Cerebellar nuclear complex (tissue), 1 donor: Measurements from ENCODE around the gene JAML.

Source experiments
- DNase-seq, 2 experiments: peaks; one replicate each; lab custom pipeline; 2025; lab: John Stamatoyannopoulos, UW

The JAML gene

DNA sequence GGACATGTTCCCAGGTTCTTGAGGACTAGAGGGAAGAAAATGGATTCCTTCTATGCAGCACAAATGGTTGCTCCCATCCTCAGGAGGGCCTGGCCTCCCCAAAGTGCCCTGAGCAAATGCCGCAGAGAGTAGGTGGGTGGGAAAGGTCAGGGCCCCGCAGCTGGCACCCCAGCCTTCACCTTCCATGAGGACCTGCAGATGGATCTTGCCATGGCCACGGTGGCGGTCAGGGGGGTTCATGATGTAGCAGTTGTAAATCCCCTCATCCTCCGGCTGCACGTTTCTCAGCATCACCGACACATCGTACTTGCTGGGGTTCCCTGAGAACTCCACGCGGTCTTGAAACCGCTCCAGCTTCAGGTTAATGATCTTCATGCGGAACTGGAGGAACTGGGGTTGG lies 56.9 kb downstream of the JAML start:
- no peak for DNase-seq

GRCh38 chr11:118167253-118167652 lies 57.6 kb downstream of the JAML start:
- no peak for DNase-seq

DNA sequence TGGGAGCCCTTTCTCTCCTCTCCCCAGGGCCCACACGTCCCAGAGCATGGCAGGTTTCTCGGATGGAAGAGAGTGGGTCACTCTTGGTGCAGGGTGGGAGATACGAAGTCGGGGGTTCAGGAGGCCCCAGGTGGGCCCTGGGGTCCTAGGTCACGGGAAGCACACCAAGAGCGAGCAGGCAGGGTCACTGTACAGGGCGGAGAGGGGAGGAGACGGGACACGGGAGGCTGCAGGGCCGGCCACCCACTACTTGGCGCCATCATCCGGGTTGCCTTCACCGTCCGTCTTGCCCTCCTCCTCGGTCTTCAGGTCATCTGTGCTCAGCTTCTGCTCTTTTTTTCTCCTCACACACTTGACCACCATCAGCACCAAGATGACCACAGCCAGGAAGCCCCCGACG lies 58.2 kb downstream of the JAML start:
- DNase-seq, result no peak

DNA sequence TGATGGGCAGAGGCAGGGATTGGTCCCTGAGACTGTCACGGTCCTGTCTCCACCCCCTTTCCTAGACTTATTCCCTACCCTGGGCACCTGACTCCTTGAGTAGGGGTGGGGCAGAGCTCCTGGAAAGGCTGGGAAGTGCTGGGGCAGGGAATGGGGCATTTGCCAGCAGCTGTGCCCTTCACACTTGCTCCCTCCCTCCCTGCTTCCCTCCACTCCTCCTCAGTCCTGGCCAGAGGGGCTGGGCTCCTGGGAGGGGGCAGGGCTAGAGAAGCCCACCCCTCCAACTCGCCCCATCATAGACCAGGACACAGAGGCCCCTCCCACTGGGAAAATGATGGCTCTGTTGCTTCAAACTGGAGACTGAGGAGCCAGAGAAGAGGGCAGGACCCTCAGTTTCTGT lies 59.9 kb downstream of the JAML start:
- no peak for DNase-seq

GRCh38 chr11:118163494-118163893 lies 61.3 kb downstream of the JAML start:
- no peak for DNase-seq

- no peak for DNase-seq
These were observed 62.0 kb downstream of the JAML start for GRCh38 chr11:118162846-118163245.

DNA sequence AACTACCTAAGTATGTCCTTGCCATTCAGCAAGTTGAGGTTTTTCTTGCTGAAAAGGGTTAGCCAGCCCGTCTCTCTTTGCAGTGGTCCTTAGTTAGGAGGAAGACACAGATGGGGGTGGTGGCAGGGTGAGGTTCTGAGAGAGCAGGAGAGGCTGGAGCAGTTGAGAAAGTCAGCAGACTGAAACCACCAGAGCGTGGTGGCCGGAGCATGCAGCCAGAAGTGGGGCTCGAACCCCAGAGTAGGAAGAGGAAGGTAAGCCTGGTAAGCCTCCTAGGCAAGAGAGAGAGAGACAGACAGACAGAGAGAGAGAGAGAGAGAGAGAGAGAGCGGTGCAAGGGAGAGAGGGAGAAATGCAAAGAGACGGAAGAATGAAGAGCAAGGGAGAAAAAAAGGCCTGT lies 63.0 kb downstream of the JAML start:
- no peak for DNase-seq

DNA sequence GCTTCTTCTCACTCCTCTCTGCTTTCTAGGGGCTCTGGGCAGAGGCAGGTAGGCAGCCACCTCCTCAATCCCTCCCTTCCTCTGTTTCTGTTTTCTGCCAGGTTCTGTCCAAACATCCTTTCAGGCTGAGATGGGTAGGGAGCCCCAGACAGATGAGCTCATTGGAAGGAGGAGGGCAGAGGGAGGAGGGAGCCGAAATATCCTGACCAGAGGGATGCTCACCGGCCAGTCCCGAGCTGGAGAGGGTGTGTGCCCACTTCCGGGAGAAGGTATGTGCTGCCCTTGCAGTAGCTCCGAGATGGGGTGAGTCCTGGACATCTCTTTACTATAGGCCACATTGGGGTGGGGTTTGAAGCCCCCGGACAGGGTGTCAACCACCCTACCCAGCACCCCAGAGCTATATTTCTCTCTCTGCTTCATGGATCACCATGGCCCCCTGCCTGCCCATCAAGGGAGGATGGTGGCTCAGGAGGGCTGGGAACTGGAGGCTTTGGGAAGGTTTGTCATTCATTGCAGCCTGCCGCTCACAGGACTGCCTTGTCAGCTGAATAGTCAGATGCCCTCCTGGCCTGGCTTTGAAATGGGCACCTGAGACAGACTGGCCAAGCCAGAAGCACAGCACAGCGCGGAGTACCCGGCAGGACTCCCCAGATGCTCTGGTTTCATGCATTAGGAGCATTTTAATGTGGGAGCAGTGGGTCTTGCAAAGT lies 67.5 kb downstream of the JAML start:
- no peak for DNase-seq

GRCh38 chr11:118156531-118157185 lies 68.2 kb downstream of the JAML start:
- DNase-seq, result no peak

DNA sequence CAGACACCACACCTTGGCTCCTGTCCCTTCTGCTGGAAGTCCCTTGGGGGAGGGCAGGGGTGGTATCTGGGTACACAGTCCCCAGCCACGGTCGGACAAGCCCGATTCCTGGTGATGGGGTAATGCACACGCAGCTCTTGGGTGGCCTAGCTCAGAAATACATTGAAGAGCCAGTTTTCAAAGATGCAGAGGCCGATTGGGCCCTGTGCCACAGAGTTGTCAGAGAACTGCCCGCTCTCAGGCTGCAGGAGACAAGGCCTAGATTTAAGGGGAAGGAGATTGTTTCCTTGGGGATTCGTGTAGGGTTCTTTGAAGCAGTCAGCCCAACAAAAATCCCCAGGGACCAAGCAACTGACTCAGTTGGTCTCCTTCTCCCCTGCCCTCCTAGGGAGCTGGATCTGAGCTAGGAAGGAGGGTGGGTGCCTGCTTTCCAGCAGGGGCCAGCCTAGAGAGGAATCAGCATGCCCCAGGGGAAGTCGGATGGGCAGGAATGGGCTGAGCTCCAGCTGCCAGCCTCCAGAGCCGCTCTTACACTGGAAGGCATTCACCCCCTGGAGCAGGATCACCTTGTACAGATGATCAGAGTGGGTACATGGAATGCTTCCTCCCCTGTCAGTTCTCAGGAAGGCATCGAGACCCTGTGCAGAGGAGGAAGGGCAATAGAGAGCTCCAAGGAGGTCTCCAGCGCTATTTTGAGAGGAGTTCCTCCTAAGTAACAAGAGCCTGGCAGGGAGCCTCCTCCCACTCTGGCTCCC lies 68.9 kb downstream of the JAML start:
- no peak for DNase-seq

GRCh38 chr11:118154641-118155040 lies 70.2 kb downstream of the JAML start:
- no peak for DNase-seq

DNA sequence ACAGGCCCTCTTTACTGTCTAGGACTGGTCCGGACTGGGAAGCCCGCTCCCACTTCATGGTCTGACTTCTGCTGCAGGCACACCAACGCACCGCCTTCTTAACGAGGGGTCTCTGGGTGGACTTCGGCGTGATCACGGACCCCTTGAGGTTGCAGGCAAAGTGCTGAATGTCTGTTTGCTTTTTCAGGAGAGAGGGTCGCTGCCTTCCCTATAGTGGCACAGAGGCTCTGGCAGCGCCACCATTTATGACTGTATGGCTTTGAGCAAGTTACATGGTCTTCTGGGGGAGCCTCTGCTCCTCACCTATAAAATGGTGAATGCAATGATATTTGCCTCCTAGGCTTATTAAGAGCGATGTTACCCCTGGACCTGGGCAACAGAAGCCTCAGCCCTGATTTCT lies 70.8 kb downstream of the JAML start:
- DNase-seq, result no peak

GRCh38 chr11:118153516-118153915 lies 71.3 kb downstream of the JAML start:
- DNase-seq, result no peak

DNA sequence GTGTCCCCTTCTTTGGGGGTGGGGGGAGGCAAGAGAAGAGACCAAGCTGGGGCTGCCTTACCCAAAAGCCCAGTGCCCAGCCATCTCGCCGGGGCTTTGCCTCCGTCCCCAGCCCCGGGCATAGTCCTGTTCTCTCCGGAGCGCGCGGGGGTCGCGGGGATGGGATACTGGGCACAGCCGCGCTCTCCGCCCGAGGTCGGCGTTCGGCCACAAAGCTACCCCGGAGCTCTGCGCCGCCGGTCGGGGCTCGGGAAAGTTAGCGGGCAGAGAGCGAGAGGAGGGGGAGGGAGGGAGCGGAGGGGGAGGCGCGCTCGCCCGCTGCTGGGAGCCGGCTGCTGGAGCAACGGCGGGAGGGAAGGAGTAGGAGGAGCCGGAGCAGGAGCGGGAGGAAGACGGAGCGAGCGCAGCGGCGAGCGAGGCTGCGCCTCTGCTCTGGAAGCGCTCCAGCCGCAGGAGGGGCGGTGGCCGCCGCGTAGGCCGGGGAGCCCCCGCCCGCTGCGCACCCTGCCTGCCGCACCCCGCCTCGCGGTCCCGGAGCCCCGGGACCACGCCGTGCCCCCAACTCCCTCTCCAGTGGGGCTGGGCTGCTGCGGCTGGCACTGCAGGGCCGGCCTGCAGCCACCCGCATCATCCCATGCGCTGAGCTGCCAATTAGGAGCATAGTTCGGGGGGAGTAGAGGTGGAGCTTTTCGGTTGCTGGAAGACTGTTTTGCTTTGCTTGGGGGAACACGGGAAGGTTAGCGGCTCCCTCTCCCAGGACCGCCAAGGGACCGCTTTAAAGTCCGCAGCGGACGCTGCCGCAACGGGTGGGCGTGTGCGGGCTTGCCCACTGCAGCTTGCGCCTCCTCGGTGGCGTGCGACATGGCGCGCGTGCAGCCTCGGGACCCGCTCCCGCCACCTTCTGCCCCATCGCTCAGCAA lies 72.0 kb downstream of the JAML start, which contains the start of gene SCN4B:
TSS of gene SCN4B (minus strand) at position 272 of the 920 bp plus-strand sequence. CDS start at position 122, 150 bp downstream.
- DNase-seq, result peak in 1 of 2 experiments; percentile 18

GRCh38 chr11:118152020-118152551 lies 72.7 kb downstream of the JAML start:
- no peak for DNase-seq

- DNase-seq, result peak in 1 of 2 experiments; percentile 11
These were observed 73.4 kb downstream of the JAML start for GRCh38 chr11:118151431-118151830.

GRCh38 chr11:118149493-118149892 lies 75.3 kb downstream of the JAML start:
- DNase-seq, result no peak

DNA sequence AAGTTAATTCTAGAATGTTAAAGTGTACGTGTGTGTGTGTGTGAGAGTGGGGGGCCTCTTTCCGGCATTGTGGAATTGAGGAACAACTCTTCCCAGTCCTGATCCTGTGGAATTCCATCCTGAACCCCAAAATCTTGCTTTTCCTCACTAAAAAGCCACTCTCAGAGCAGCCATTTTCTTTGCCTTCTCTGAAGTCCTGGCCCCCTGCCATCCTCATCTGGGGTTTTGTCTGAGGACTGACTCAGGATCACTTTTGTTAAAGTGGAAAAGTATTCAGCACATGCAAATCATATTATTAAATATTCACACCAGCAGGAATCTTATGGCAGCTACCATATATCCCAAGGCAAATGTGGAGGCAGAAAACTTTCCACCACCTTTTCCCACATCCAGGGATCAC lies 76.0 kb downstream of the JAML start:
- DNase-seq, result no peak

GRCh38 chr11:118148240-118148639 lies 76.6 kb downstream of the JAML start:
- DNase-seq, result no peak

DNA sequence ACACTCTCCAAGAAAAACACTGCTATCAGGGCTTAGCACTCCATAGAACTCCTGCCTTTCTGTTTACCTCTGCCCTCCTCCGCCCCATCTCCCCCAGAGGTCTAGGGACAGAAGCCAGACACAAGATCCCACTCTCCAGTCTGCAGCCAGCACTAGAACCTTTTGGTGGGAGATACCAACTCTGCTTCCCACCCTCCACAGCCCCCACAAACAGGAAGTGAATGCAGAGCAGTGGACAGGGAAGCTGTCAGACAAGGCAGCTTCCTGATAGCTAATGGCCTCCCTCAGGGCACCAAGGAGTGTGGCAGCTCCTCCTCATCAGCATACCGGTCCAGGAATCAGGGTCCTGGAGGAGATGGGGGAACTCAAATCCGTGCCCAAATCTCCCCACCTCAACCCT lies 77.3 kb downstream of the JAML start:
- no peak for DNase-seq

DNA sequence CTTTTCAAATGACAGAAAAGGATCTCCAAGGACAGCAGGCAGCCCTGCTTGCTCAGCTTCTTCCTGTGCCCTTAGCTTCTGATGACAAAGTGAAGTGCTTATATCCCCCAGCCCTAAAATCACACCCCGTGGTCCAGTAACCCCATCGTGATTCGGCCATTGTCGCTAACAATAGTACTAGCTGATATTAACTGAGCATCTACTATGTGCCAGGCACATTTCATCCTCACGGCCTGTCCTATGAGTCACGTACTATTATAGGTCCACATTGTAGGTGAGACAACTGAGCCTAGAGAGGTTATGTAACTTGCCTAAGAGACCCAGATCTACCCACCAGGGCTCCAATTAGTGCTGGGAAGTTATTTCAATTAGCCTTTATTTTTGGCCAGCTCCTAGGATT lies 78.3 kb downstream of the JAML start:
- DNase-seq, result no peak
